ENCODE results near the gene AGR3. TPM values are rescaled to one million over a fixed set of nuclear protein-coding genes. Genes with fewer than 3 reads are reported as not detected.

Gene AGR3
- total RNA-seq, 1 donor = not detected

DNA sequence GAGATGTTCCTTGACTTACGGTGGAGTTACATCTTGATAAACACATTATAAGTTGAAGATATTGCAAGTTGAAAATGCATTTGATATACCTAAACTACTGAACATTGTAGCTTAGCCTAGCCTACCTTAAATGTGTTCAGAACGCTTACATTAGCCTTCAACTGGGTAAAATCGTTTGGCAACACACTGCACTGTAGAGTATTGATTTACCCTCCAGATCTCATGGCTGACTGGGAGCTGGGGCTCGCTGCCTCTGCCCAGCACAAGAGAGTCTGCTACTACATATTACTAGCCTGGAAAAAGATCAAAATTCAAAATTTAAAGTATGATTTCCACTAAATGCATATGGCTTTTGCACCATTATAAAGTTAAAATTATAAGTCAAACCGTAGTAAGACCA, 7.5 kb upstream of the AGR3 start:
- Histone ChIP-seq H3K4me3 (ENCODE audit: insufficient read depth, low read length) (no peak overlapping the region), H2AFZ (ENCODE audit: low read length) (no peak overlapping the region)
- TF ChIP-seq, protein P1, sequence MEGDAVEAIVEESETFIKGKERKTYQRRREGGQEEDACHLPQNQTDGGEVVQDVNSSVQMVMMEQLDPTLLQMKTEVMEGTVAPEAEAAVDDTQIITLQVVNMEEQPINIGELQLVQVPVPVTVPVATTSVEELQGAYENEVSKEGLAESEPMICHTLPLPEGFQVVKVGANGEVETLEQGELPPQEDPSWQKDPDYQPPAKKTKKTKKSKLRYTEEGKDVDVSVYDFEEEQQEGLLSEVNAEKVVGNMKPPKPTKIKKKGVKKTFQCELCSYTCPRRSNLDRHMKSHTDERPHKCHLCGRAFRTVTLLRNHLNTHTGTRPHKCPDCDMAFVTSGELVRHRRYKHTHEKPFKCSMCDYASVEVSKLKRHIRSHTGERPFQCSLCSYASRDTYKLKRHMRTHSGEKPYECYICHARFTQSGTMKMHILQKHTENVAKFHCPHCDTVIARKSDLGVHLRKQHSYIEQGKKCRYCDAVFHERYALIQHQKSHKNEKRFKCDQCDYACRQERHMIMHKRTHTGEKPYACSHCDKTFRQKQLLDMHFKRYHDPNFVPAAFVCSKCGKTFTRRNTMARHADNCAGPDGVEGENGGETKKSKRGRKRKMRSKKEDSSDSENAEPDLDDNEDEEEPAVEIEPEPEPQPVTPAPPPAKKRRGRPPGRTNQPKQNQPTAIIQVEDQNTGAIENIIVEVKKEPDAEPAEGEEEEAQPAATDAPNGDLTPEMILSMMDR (IDR thresholded peaks at IDR 0.05; ENCODE audit: extremely low read depth, low read depth, low read length) = no peak

DNA sequence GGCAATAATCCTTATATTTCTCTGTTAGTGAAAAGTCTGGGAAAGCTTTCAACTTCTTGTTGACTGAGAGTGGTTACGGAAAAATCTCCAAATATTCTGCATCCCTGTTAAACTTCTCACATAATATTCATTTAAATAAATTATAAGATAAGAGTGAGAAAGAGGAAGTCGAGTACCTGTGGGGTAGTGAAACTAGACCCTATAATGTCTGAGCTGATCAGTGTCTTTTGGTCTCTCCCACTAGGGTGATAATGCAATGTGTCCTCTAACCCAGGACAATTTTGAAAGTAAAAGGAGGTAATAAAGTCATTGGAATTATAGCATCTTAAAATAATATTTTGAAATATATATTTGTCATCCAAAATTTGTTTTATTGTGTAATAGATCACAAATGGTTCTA, 2.1 kb upstream of the AGR3 start:
- no peak overlapping the region for H2AFZ ChIP-seq (ENCODE audit: low read length)
- no peak overlapping the region for H3K4me2 ChIP-seq (ENCODE audit: insufficient read depth, low read length)
- TF ChIP-seq, protein P1 (IDR thresholded peaks at IDR 0.05; ENCODE audit: extremely low read depth, low read depth, low read length) = no peak
- no peak for DNase-seq (ENCODE audit: insufficient read length, low spot score, missing footprints)
- H3K9me3 ChIP-seq (ENCODE audit: low read depth, low read length) = no peaks in the 10 kb centered on the region
- no peak overlapping the region for H3K4me3 ChIP-seq (ENCODE audit: insufficient read depth, low read length)
- no peaks in the 10 kb centered on the region for H3K4me1 ChIP-seq (ENCODE audit: insufficient read depth, low read length)
- H3K27me3 ChIP-seq (ENCODE audit: insufficient read depth, low read length) = no peaks in the 10 kb centered on the region
- no peaks in the 10 kb centered on the region for H3K79me2 ChIP-seq (ENCODE audit: insufficient read depth, low read length)
- H4K20me1 ChIP-seq (ENCODE audit: insufficient read depth, low read length) = no peaks in the 10 kb centered on the region
- no peaks in the 10 kb centered on the region for H3K36me3 ChIP-seq (ENCODE audit: insufficient read depth, low read length)
- H3K27ac ChIP-seq (ENCODE audit: low read depth, low read length) = no peak overlapping the region

More for the DNA sequence above, 7.5 kb upstream of the AGR3 start:
- H3K27ac ChIP-seq (ENCODE audit: low read depth, low read length) = no peak overlapping the region
- H3K36me3 ChIP-seq (ENCODE audit: insufficient read depth, low read length) = no peaks in the 10 kb centered on the region
- DNase-seq (ENCODE audit: insufficient read length, low spot score, missing footprints) = no peak
- H3K4me2 ChIP-seq (ENCODE audit: insufficient read depth, low read length) = no peak overlapping the region
- H3K4me1 ChIP-seq (ENCODE audit: insufficient read depth, low read length) = no peaks in the 10 kb centered on the region
- H3K9me3 ChIP-seq (ENCODE audit: low read depth, low read length) = no peaks in the 10 kb centered on the region
- H3K79me2 ChIP-seq (ENCODE audit: insufficient read depth, low read length) = no peaks in the 10 kb centered on the region
- H4K20me1 ChIP-seq (ENCODE audit: insufficient read depth, low read length) = no peaks in the 10 kb centered on the region
- no peaks in the 10 kb centered on the region for H3K27me3 ChIP-seq (ENCODE audit: insufficient read depth, low read length)

DNA sequence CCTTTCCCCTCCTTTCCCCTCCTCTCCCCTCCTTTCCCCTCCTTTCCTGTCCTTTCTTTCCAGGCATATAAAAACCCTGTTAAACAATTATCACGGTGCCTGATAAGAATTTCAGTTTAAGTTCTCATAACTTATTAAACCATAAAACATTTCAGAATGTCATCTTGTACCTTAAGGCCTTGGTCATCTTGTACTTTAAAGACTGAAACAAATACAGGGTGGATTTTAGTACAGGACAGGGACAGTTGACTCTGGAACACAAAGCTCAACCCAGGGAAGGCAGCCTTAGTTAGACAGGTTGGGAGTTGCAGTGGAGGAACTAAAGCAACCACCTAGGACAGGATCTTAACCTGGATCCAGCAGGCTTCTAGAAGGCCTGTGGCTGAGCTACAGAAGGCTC, 1.2 kb downstream of the AGR3 start:
- no peaks in the 10 kb centered on the region for H3K79me2 ChIP-seq (ENCODE audit: insufficient read depth, low read length)
- no peaks in the 10 kb centered on the region for H3K36me3 ChIP-seq (ENCODE audit: insufficient read depth, low read length)
- H3K4me2 ChIP-seq (ENCODE audit: insufficient read depth, low read length) = no peak overlapping the region
- H3K27me3 ChIP-seq (ENCODE audit: insufficient read depth, low read length) = no peaks in the 10 kb centered on the region
- no peaks in the 10 kb centered on the region for H3K4me1 ChIP-seq (ENCODE audit: insufficient read depth, low read length)
- peak overlapping the region; percentile 46 for H2AFZ ChIP-seq (ENCODE audit: low read length)
- H3K4me3 ChIP-seq (ENCODE audit: insufficient read depth, low read length) = no peak overlapping the region
- H4K20me1 ChIP-seq (ENCODE audit: insufficient read depth, low read length) = no peaks in the 10 kb centered on the region
- no peaks in the 10 kb centered on the region for H3K9me3 ChIP-seq (ENCODE audit: low read depth, low read length)
- TF ChIP-seq, protein P1 (IDR thresholded peaks at IDR 0.05; ENCODE audit: extremely low read depth, low read depth, low read length) = no peak
- no peak overlapping the region for H3K27ac ChIP-seq (ENCODE audit: low read depth, low read length)
- no peak for DNase-seq (ENCODE audit: insufficient read length, low spot score, missing footprints)

DNA sequence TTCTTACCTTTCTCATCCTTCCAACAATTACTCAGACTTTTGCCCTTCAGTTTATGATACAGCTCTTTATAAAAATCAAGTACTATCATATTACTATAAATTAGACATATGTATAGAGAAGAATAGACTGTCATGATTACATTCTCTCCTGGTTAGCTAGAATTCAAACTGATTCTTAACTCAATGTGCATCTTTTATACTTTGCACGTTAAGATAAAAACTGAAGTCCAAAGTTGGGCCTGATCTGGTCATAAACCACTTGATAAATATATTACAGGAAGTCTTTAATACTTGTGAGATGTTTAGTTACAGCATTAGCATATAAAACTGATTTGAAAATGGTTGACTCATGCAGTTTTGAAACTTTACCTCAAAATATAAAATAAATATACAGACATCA, 2.6 kb downstream of the AGR3 start:
- Histone ChIP-seq H3K9me3 (ENCODE audit: low read depth, low read length) (no peaks in the 10 kb centered on the region), H3K4me1 (ENCODE audit: insufficient read depth, low read length) (no peaks in the 10 kb centered on the region), H3K36me3 (ENCODE audit: insufficient read depth, low read length) (no peaks in the 10 kb centered on the region), H4K20me1 (ENCODE audit: insufficient read depth, low read length) (no peaks in the 10 kb centered on the region), H3K79me2 (ENCODE audit: insufficient read depth, low read length) (no peaks in the 10 kb centered on the region), H3K27me3 (ENCODE audit: insufficient read depth, low read length) (no peaks in the 10 kb centered on the region), H3K4me3 (ENCODE audit: insufficient read depth, low read length) (no peak overlapping the region), H3K27ac (ENCODE audit: low read depth, low read length) (no peak overlapping the region), H2AFZ (ENCODE audit: low read length) (no peak overlapping the region), H3K4me2 (ENCODE audit: insufficient read depth, low read length) (no peak overlapping the region)
- TF ChIP-seq, protein P1 (IDR thresholded peaks at IDR 0.05; ENCODE audit: extremely low read depth, low read depth, low read length) = no peak
- no peak for DNase-seq (ENCODE audit: insufficient read length, low spot score, missing footprints)

Measured in osteoblast (primary cell).